ENCODE measurements around the gene CATSPER4.

The CATSPER4 gene

GRCh38 chr1:26190373-26190987, at the start of gene CATSPER4:
Gene CATSPER4 (plus strand): TSS chr1:26190602. CDS start chr1:26190628, 26 bp downstream.
- DNase-seq (ENCODE audit: extremely low read depth in 1 of 2, low read depth in 1 of 2) = no peak

- DNase-seq (ENCODE audit: extremely low read depth in 1 of 2, low read depth in 1 of 2) = no peak
Measured at GRCh38 chr1:26142159-26142558, 48.2 kb upstream of the CATSPER4 start.

- DNase-seq (ENCODE audit: extremely low read depth in 1 of 2, low read depth in 1 of 2) = peak; percentile 58 to 65
Measured at GRCh38 chr1:26145041-26145959, 45.1 kb upstream of the CATSPER4 start.

- DNase-seq (ENCODE audit: extremely low read depth in 1 of 2, low read depth in 1 of 2) = no peak
Measured at GRCh38 chr1:26145960-26146294, 44.5 kb upstream of the CATSPER4 start.

- no peak for DNase-seq (ENCODE audit: extremely low read depth in 1 of 2, low read depth in 1 of 2)
Measured at GRCh38 chr1:26148887-26149286, 41.5 kb upstream of the CATSPER4 start.

GRCh38 chr1:26153966-26154532, 36.4 kb upstream of the CATSPER4 start:
- DNase-seq (ENCODE audit: extremely low read depth in 1 of 2, low read depth in 1 of 2) = no peak

- DNase-seq (ENCODE audit: extremely low read depth in 1 of 2, low read depth in 1 of 2) = no peak
Measured at GRCh38 chr1:26154750-26155149, 35.7 kb upstream of the CATSPER4 start.

- DNase-seq (ENCODE audit: extremely low read depth in 1 of 2, low read depth in 1 of 2) = no peak
Measured at GRCh38 chr1:26155370-26156284, 34.8 kb upstream of the CATSPER4 start.

- DNase-seq (ENCODE audit: extremely low read depth in 1 of 2, low read depth in 1 of 2) = no peak
Measured at GRCh38 chr1:26156285-26157038, 33.9 kb upstream of the CATSPER4 start.

GRCh38 chr1:26158271-26158907, 32.0 kb upstream of the CATSPER4 start:
- DNase-seq (ENCODE audit: extremely low read depth in 1 of 2, low read depth in 1 of 2) = no peak

GRCh38 chr1:26158908-26159742, 31.3 kb upstream of the CATSPER4 start, which contains the start of gene FAM110D:
Gene FAM110D (plus strand): TSS chr1:26159079. CDS start chr1:26161292, 2,213 bp downstream.
- no peak for DNase-seq (ENCODE audit: extremely low read depth in 1 of 2, low read depth in 1 of 2)

GRCh38 chr1:26159743-26160039, 30.7 kb upstream of the CATSPER4 start:
- DNase-seq (ENCODE audit: extremely low read depth in 1 of 2, low read depth in 1 of 2) = no peak

GRCh38 chr1:26160527-26161414, 29.6 kb upstream of the CATSPER4 start:
- no peak for DNase-seq (ENCODE audit: extremely low read depth in 1 of 2, low read depth in 1 of 2)

- peak in 1 of 2 donors; percentile 13 for DNase-seq (ENCODE audit: extremely low read depth in 1 of 2, low read depth in 1 of 2)
Measured at GRCh38 chr1:26161415-26162219, 28.8 kb upstream of the CATSPER4 start.

GRCh38 chr1:26162220-26162709, 28.1 kb upstream of the CATSPER4 start:
- no peak for DNase-seq (ENCODE audit: extremely low read depth in 1 of 2, low read depth in 1 of 2)

GRCh38 chr1:26163684-26164035, 26.7 kb upstream of the CATSPER4 start:
- no peak for DNase-seq (ENCODE audit: extremely low read depth in 1 of 2, low read depth in 1 of 2)
